GM19035 (cell line): ENCODE measurements around the gene AQP2.

Experiments
- ATAC-seq: cut with Tn5 transposase; IDR thresholded peaks from one replicate; pipeline ENCODE4 v1.9.1; 2021; ENCODE audit not compliant: unreplicated experiment

Gene AQP2

DNA sequence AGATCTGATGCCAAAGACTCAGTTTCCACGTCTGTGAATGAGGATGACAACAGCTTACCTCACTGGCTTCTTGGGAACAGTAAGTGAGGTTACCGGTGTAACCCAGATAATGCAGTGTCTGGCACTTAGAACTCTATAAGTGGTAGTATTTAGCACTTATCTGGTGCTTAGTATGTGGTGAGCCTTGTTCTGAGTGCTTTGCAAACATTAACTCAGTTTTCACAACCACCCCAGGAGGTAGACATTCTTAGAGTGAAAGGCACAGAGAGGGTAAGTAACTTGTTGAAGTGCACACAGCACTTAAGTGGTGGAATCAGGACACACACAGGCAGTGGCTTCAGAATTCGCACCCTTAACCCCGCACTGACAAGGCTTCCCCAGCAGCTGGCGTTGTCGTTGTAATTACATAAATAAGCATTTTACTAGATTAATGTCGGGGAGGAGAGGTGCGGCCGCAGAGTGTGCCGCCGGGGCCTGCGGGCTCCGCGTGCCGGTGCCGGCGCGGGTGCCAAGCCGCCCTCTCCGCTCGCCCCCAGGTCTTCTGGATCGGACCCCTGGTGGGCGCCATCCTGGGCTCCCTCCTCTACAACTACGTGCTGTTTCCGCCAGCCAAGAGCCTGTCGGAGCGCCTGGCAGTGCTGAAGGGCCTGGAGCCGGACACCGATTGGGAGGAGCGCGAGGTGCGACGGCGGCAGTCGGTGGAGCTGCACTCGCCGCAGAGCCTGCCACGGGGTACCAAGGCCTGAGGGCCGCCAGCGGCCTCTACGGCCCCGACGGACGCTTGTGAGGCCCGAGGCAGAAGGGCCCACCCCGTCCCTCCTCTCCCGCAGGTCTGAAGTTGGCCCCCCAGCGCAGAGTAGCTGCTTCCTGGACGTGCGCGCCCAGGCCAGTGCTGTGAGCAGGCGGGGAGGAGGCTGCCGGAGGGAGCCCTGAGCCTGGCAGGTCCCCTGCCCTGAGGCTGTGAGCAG lies 4.6 kb downstream of the AQP2 start:
- ATAC-seq, result no peak

DNA sequence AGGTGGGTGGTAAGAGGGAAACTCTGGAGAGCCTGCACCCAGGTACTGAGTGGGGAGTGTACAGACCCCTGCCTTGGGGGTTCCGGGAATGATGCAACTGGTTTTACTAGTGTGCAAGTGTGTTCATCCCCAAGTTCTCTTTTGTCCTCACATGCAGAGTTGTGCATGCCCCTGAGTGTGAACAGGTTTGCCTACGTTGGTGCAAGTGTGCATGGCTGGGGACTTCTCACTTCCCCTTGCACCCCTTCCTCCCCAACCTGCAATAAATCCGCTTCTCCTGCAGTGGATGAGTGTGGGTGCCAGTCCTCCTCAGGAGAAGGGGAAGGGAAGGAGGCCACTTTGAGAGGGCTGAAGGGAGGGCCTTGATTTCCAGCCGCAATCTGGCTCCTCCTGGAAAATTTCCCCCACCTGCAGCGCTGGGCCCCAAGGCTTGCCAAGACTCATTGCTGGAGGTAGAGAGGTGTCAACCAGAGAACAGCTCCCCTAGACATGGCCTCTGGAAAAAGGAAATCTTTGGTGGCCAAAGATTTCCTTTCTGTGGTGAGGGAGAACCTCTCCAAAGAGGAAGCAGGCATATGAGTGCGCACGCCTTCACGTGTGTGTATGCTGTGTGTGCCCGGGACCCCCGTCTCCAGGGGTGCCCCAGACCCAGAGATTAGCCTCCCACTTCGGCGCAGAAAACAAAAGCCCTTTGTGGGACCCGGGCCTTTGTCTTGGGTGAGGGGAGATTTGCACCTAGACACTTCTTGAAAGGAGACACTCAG lies 5.5 kb downstream of the AQP2 start:
- no peak for ATAC-seq

DNA sequence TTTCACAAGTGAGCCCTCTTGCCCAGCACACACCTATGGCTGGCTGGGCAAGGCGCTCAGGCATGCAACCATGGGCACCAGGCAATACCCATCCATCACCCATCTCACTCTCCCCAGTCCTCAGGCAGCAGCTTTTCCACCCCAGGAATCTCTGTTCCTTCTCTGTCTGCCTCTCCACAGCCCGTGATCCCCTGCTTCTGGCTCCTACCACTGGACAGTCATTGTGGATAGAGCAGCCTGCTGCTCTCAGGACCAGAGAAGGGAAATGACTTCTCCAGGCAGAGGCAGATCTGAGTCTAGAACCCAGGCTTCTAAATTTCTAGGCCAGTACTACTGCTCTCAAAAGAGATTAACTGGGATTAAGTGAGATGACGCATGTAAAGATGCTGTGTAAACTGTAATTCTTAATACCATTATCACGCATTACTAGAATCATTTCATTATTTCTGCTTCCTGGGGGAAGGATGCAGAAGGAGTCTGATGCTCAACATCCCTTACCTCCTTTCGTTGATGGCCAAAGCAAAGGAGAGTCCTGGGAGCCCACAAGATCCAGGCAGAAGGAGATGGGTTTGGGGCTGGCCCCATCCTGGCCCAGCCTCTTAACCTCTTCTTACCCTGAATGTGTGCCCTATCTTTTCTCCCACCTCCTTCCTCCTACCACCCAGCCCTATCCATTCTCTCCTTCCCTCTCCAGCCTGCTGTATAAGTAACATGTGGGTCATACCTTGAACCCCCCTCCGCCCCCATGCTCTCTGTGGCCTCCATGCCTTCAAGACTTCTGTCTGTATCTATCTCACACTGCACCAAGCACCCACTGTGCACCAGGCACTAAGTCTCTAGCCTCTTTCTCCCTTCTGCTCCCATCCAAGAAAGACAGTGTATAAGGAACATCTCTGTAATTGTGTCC lies 6.4 kb downstream of the AQP2 start:
- no peak for ATAC-seq

DNA sequence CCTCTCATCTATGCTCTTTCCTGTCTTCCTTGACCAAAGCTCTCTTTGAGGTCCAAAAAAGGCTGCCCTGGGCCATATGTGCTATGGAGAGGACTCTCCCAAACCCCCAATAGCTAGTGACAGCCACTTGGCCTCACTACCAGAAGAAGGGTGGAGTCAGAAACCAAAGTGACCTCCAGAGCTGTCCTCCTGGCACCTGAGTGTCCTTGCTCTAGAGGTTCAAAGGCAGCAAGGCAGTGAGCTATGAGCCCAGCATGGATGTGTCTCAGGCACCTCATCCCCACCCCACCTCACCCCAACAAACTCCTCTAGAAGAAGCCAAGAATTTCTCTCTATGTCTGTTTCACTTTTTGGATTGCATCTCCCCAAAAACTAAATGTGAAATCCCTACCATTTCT lies 7.0 kb downstream of the AQP2 start:
- no peak for ATAC-seq

DNA sequence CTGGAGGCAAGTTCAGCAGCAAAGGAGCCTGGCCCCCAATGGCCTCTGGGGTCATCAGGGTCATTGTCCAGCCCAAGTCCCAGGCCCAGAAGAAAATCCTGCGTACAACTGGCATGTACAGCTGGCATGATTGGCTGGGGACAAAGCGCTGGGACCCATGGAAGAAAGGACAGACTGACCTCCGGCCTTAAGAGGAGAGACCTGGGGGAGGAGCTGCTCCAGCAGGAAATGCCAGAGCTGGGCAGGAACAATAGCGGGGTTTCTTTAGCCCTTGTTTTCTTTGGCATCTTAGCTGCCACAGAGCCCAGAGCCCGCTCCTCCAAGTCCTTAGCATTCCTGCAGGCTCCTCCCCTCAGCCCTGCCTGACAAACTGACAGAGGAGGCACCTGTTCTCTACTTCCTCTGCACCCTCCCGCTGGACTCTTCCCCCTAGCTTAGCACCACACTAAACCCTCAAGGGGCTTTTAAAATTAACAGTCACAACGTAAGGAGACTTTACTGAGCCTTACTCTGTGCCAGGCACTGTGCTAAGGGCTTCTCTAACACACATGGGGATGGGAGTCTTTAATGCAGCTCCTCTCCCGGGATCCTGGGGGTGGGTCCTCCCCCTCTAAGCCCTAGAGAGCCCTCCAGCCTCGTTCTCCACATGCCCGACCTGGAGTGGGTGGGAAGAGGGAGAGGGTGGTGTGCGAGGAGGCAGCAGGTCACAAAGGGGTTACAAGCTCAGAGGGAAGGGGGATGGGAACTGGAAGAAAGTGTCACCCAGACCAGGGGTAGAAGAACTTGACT lies 9.3 kb downstream of the AQP2 start:
- ATAC-seq, result no peak

DNA sequence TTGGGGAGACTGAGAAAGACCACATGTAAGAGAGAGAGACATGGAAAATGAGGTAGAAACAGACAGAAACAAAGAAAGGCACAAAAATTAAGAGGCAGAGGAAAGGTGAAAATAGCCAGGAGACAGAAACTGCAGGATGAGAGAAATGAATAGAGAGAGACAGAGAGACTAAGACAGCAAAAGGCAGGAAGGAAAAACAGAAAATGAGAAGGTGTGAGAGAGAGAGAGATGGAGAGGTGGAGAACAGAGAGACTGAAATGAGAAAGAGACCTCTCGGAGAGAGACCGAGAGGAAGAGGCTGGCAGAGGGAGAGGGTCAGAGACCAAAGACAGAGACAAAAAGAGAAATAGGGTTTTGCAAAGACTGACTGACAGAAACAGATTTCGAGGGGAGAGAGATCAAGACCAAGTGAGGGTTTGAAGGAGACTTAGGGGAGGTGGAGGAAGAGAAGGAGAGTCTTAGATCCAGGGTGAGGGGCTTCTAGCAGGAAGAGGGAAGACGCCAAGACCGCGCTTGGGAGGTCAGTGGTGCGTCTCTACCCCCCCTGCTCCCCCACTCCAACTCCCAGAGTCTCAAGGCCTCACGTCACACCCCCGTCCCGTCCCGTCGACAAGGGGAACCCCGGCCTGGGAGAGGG lies 10.1 kb downstream of the AQP2 start:
- ATAC-seq, result no peak

DNA sequence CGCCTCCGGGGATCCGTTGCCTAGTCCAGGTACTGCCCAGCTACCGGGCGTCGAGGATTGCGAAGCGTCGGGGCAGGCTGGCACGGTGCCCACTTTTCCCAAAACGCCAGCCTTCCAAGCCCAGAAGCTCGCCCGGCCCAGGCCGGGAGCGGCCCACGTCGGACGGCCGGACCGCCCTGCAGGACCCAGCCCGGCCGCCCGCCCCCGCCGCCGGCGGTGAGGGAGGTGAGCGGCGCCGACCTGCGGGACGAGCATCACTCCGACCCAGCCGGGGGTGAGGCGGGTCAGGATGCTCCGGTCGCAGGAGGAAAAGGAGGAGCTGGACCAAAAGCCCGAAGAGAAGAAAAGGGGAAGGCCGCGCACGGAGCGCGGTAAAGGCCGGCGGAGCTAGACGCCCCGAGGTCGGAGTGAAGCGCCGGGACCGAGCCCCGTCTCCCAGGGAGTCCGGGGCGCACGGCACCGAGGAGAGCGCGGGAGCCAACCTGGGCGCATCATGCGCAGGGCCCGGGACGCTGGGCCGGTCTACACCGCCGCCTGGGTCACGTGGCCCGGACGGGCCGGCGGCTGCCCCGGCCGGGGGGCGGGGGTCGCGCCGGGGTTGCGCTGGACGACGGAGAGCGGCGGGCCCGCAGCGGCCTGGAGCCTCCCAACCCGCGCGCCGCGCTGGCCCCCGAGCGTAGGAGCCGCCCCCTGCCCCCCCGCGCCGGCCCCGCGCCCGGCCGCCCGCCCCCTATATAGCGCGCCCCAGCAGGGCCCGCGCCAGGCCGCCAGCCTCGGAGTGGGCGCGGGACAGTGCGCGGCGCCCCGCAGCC lies 10.8 kb downstream of the AQP2 start, which contains the start of gene AQP5:
TSS of gene AQP5 (plus strand) at position 762 of the 812 bp plus-strand sequence. CDS start 146 bp downstream, outside the sequence.
- no peak for ATAC-seq

DNA sequence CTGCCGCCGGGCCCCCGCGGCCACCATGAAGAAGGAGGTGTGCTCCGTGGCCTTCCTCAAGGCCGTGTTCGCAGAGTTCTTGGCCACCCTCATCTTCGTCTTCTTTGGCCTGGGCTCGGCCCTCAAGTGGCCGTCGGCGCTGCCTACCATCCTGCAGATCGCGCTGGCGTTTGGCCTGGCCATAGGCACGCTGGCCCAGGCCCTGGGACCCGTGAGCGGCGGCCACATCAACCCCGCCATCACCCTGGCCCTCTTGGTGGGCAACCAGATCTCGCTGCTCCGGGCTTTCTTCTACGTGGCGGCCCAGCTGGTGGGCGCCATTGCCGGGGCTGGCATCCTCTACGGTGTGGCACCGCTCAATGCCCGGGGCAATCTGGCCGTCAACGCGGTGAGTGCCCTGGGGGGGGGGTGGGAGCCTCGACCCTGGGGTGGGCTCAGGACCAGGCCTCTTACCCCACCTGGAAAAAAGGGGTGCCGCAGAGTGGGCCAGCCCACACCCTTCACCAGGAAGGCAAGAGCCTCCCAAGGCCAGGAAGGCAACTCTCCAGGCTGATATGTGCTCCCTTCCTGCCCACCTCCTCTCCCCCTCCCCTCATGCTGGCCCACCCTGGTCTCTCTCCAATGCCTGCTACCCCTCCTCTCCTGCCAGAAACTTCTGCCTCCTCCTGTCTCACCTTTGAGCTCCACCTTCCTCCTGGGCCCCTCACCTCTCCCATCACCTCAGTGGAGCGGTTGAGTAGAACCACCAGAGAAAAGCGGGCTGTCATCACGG lies 11.6 kb downstream of the AQP2 start:
- no peak for ATAC-seq

DNA sequence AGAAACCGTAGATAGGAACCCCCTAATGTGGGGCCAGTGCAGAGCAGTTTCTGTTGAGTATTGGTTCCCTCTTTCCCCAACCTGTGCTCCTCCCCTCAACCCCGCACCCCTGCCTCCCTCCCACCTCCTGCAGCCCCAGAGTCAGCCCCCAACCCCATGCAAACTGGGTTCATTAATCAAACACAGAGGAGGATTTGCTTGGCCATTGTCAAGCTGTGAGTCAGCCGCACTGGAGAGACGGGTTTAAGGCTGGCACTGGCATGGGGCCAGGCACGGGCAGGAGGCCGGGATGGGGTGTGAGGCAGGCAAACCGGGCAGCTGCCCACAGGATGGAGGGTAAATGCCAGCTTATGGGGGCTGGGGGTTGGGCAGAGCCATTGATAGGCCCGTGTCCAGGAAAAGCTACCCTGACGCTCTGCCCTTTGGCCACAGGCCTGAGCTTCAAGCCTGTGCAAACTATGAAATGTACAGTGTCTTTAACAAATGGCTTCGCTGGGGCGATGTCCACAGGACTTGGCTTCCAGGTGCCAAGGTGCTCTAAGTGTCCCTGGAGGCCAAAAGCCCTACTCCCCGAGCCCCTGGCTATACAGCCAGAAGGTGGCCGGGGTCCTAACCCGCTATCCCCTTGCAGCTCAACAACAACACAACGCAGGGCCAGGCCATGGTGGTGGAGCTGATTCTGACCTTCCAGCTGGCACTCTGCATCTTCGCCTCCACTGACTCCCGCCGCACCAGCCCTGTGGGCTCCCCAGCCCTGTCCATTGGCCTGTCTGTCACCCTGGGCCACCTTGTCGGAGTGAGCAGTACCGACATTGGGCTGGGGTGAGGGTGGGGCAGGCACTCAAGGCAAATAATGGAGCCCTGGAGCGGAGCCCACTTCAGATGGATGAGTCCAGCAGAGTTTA lies 12.6 kb downstream of the AQP2 start:
- no peak for ATAC-seq

DNA sequence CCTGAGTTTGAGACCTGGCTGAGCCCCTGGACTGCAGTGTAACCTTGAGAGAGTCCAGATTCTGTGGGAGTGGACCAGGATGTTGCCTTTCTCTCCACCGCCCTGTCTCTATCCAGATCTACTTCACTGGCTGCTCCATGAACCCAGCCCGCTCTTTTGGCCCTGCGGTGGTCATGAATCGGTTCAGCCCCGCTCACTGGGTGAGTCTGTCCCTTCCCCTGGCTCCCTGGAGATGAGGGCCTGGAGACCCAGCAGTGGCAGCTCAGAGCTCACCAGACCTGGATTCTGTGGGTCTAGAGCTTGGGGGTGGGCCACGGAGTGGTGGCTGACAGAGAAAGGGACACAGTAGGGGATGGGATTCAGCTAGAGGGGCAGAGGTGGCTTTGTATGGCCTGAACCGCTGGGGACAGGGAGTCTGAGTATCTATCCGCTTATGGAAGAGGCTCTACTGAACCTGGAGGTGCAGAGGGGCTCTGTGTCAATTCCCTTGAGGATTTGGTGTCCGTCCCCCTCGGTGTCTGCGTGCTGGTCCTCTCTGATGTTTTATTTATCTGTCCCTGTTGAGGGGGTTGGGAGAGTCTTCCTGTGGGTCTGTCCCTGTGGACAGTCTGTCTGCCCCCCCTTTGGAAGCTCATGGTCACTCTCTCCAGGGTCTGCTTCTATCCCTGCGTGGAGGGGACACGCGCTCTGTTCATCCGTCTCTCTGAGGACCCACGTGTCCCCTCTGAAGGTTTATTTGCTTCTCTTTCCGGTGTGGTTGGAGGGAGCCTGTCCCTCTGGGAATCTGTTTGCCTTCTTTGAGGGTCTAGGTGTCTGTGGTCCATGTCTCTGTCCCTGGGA lies 13.7 kb downstream of the AQP2 start:
- no peak for ATAC-seq

DNA sequence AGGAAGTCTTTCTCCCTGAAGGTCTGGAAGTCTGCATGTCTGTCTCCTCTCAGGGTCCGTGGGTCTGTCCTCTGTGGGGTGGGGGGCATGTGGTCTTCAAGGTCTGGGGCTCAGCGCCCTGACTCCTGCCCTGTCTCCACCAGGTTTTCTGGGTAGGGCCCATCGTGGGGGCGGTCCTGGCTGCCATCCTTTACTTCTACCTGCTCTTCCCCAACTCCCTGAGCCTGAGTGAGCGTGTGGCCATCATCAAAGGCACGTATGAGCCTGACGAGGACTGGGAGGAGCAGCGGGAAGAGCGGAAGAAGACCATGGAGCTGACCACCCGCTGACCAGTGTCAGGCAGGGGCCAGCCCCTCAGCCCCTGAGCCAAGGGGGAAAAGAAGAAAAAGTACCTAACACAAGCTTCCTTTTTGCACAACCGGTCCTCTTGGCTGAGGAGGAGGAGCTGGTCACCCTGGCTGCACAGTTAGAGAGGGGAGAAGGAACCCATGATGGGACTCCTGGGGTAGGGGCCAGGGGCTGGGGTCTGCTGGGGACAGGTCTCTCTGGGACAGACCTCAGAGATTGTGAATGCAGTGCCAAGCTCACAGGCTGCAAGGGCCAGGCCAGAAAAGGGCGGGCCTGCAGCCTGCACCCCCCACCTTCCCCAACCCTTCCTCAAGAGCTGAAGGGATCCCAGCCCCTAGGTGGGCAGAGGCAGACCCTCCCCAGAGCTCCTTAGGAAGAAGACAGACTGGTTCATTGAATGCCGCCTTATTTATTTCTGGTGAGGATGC lies 14.5 kb downstream of the AQP2 start:
- no peak for ATAC-seq

DNA sequence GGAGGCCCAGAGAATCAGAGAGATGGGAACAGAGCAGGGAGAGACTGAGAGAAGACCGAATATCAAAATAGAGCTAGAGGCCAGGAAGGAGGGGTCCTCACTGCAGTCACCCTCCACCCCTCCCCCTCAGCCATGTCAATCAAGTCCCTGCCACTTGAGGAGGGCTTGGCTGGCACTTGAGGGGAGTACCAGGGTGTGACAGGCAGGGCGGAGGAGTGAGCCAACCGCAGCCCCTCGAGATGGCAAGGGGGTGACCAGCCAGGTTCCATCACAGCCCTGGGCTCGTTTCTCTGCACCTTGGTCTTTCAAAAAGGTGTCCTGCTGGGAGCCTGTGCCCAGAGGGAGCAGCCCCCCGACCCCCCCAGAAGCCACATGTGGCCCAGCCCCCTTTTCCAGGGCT lies 15.3 kb downstream of the AQP2 start:
- no peak for ATAC-seq

DNA sequence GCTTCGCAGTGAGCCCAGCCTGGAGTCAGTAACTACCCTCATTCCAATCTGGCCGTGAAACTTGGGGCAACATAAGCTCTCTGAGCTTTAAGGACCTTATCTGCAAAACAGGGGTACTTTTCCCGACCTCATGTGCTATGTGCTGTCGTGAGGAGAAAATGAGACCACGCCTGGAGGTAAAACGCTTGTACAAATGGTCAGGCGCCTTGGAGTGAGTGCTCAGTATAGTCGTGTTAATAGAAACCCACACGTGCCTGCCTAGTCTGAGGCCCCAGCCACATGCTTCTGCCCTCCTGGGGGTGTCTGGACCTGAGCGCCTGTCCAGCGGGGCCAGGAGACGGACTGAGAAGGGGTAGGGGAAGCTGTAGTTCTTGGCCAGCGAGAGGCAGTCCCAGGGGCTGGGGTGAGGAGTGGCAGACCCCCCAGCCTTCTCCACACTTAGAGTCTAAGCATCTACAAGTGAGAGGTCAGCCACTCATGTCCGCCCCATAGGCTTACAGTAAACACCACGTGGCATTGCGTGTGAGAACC lies 16.0 kb downstream of the AQP2 start:
- no peak for ATAC-seq

DNA sequence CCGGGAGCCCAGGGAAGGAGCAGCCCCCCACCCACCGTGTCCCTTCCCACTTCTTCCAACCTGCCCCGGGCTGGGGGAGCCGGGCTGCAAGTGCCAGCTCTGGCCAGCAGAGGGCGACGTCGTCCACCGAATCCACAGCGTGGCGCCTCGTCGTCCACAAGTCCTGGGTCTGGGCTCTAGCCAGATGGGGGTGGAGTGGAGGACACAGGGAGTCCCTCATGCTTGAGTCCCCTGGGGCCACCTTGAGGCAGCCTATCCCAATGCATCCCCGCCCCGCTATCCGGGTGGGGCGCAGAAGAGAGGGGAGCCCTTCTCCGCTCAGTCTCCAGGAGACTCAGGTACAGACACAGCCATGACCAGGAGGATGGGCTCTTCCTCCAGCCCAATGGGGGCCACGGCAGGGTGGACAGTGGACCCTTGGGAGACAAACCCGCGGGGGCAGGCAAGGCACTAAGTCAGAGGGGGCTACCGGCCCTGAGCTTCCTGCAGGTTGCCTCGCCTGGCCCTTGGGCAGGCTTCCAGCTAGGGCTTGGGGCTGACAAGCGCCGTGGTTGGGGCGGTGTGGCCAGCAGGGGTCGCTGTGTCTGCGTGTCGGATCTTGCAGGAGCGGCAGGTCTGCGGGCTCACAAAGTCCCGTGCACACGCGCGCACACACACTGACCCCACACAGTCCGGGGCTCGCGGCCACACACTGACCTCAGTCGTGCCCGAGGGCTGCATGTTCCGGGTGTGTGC lies 16.7 kb downstream of the AQP2 start:
- peak; percentile 77 for ATAC-seq
